ENCODE measurements around the gene UROC1. TPM values are rescaled to one million over a fixed set of nuclear protein-coding genes. Genes with fewer than 3 reads are reported as not detected.
A peak's percentile ranks its signal among the peaks of the same experiment; 100 is the strongest.

The UROC1 gene
- total RNA-seq, 3 donors from 2014 or later = not detected

- H3K27me3 ChIP-seq = no peaks in the 10 kb centered on the region
- no peaks in the 10 kb centered on the region for H3K9me3 ChIP-seq
- no peaks in the 10 kb centered on the region for H3K36me3 ChIP-seq
- H3K4me3 ChIP-seq = peak overlapping the region; percentile 58 to 76 (median 74)
- TF ChIP-seq POLR2AphosphoS5 (IDR thresholded peaks at IDR 0.05) = peak in 1 of 3 donors; percentile 15
- no peak for TF ChIP-seq POLR2A (IDR thresholded peaks at IDR 0.05)
- TF ChIP-seq CTCF (IDR thresholded peaks at IDR 0.05) = peak in 1 of 3 donors; percentile 25
- peak overlapping the region; percentile 94 to 98 for H3K27ac ChIP-seq
- DNase-seq (ENCODE audit: low spot score in 2 of 2) = peak in 1 of 2 donors; percentile 38
- H3K4me1 ChIP-seq = peaks cover 4 to 20% of the 10 kb centered on the region in 2 donors
- intact Hi-C loops (cut with DNase I; ENCODE audit: low total_unique reads) = loop anchor here (10.0 kb wide), 1 partner anchor 310 kb away; no protein-coding TSS in a partner anchor
Measured at GRCh38 chr3:126474498-126475412, 42.8 kb downstream of the UROC1 start.

GRCh38 chr3:126473292-126474168 lies 44.0 kb downstream of the UROC1 start:
- no peak for DNase-seq (ENCODE audit: low spot score in 2 of 2)
- no peaks in the 10 kb centered on the region for H3K9me3 ChIP-seq
- TF ChIP-seq CTCF (IDR thresholded peaks at IDR 0.05) (no peak), POLR2AphosphoS5 (IDR thresholded peaks at IDR 0.05) (no peak), POLR2A (IDR thresholded peaks at IDR 0.05) (no peak)
- H3K27me3 ChIP-seq = no peaks in the 10 kb centered on the region
- intact Hi-C loops (cut with DNase I; ENCODE audit: low total_unique reads) = loop anchor here (10.0 kb wide), 1 partner anchor 311 kb away; no protein-coding TSS in a partner anchor
- no peak overlapping the region for H3K27ac ChIP-seq
- H3K4me3 ChIP-seq = peak overlapping the region; percentile 58 to 76 (median 74)
- H3K36me3 ChIP-seq = peaks cover 3% of the 10 kb centered on the region
- peaks cover 4 to 20% of the 10 kb centered on the region in 2 donors for H3K4me1 ChIP-seq

- Histone ChIP-seq H3K27ac (peak overlapping the region; percentile 35 to 45), H3K27me3 (no peaks in the 10 kb centered on the region), H3K4me1 (peaks cover 4 to 20% of the 10 kb centered on the region in 2 donors), H3K4me3 (peak overlapping the region in 2 of 3 donors; percentile 22 to 76), H3K36me3 (peaks cover 4% of the 10 kb centered on the region), H3K9me3 (no peaks in the 10 kb centered on the region)
- intact Hi-C loops (cut with DNase I; ENCODE audit: low total_unique reads) = loop anchor here (10.0 kb wide), 1 partner anchor 312 kb away; no protein-coding TSS in a partner anchor
- DNase-seq (ENCODE audit: low spot score in 2 of 2) = peak in 1 of 2 donors; percentile 67
- TF ChIP-seq POLR2AphosphoS5 (IDR thresholded peaks at IDR 0.05) (peak in 2 of 3 donors; percentile 59 to 95), CTCF (IDR thresholded peaks at IDR 0.05) (no peak), POLR2A (IDR thresholded peaks at IDR 0.05) (no peak)
Measured at GRCh38 chr3:126472277-126473006, 45.1 kb downstream of the UROC1 start.

- H3K27ac ChIP-seq = no peak overlapping the region
- intact Hi-C loops (cut with DNase I; ENCODE audit: low total_unique reads) = no loop called here
- TF ChIP-seq POLR2AphosphoS5 (IDR thresholded peaks at IDR 0.05) (no peak), CTCF (IDR thresholded peaks at IDR 0.05) (no peak), POLR2A (IDR thresholded peaks at IDR 0.05) (no peak)
- H3K4me3 ChIP-seq = no peak overlapping the region
- no peaks in the 10 kb centered on the region for H3K9me3 ChIP-seq
- no peaks in the 10 kb centered on the region for H3K27me3 ChIP-seq
- H3K36me3 ChIP-seq = peaks cover 4% of the 10 kb centered on the region
- no peak for DNase-seq (ENCODE audit: low spot score in 2 of 2)
- H3K4me1 ChIP-seq = peaks cover 0 to 20% of the 10 kb centered on the region in 2 donors
Measured at GRCh38 chr3:126469479-126469878, 48.1 kb downstream of the UROC1 start.

Measured in breast epithelium (tissue), 4 donors.